Fibroblast of lung (primary cell): ENCODE measurements around the gene TRIP12. TPM values are rescaled to one million over a fixed set of nuclear protein-coding genes. Genes with fewer than 3 reads are reported as not detected.
"Not testable (repeated sequence)": the region's sequence is repeated elsewhere in the genome, so short reads cannot be mapped to it uniquely, and the experiment has no call there.

Experiments used
- DNase-seq, 2 donors: peaks; one replicate each; pipeline versions ENCODE4 v3.0.0 to v3.0.0-alpha.2; 2010; ENCODE audit warnings: low read depth in 2 of 2
- H2AFZ ChIP-seq: 2 replicates; pipeline ENCODE4 v1.5.1; 2012; ENCODE audit warnings: low read length, control low read depth, inconsistent platforms
- H3K27ac ChIP-seq: 2 replicates; pipeline ENCODE4 v1.5.1; 2011; ENCODE audit warnings: low read length, control low read depth; ENCODE audit not compliant: insufficient read depth
- H3K27me3 ChIP-seq: 2 replicates; pipeline ENCODE4 v1.5.1; 2011; ENCODE audit warnings: mild to moderate bottlenecking, low read length; ENCODE audit not compliant: control insufficient read depth, insufficient read depth
- H3K36me3 ChIP-seq: 2 replicates; pipeline ENCODE4 v1.5.1; 2011; ENCODE audit warnings: low read length; ENCODE audit not compliant: control insufficient read depth, insufficient read depth
- H3K4me1 ChIP-seq: 2 replicates; pipeline ENCODE4 v1.5.1; 2011; ENCODE audit warnings: low read length; ENCODE audit not compliant: control insufficient read depth, insufficient read depth; ENCODE audit errors: extremely low read depth
- H3K4me2 ChIP-seq: 2 replicates; pipeline ENCODE4 v1.5.1; 2011; ENCODE audit warnings: low read length, control low read depth; ENCODE audit not compliant: insufficient read depth; ENCODE audit errors: extremely low read depth
- H3K4me3 ChIP-seq, 4 experiments: fragments of 200-600 bp in 1 of 4; sonication (generic) in 1 of 4; replicated peaks in 1 of 4; 2 replicates each; pipeline ENCODE4 v1.5.1; 2011 to 2016; ENCODE audit warnings: low read length in 4 of 4, low read depth in 3 of 4, mild to moderate bottlenecking in 3 of 4, control low read depth in 2 of 4, inconsistent platforms in 1 of 4, mixed read lengths in 1 of 4; ENCODE audit not compliant: insufficient read depth in 1 of 4; ENCODE audit errors: control extremely low read depth in 1 of 4
- H3K79me2 ChIP-seq: 2 replicates; pipeline ENCODE4 v1.5.1; 2012; ENCODE audit warnings: mild to moderate bottlenecking, low read length, inconsistent platforms; ENCODE audit not compliant: control insufficient read depth, insufficient read depth
- H3K9ac ChIP-seq: 2 replicates; pipeline ENCODE4 v1.5.1; 2011; ENCODE audit warnings: mild to moderate bottlenecking, low read length, control low read depth; ENCODE audit not compliant: insufficient read depth
- H3K9me3 ChIP-seq: 2 replicates; pipeline ENCODE4 v1.5.1; 2012; ENCODE audit warnings: low read depth, low read length; ENCODE audit not compliant: control insufficient read depth, insufficient read depth
- H4K20me1 ChIP-seq: 2 replicates; pipeline ENCODE4 v1.5.1; 2011; ENCODE audit warnings: low read length; ENCODE audit not compliant: control insufficient read depth, insufficient read depth; ENCODE audit errors: extremely low read depth
- CTCF ChIP-seq, 2 donors: IDR thresholded peaks in 1 of 2; conservative IDR thresholded peaks in 1 of 2; 1 replicate in 1 of 2; 2 replicates in 1 of 2; pipeline ENCODE4 v1.5.1; 2011 to 2012; ENCODE audit warnings: low read length in 2 of 2, control low read depth in 1 of 2, inconsistent platforms in 1 of 2, low read depth in 1 of 2, mild to moderate bottlenecking in 1 of 2
- EZH2 ChIP-seq: IDR thresholded peaks from 2 replicates; pipeline ENCODE4 v1.5.1; 2012; ENCODE audit warnings: low read length, control low read depth, mild to moderate bottlenecking; ENCODE audit errors: missing control alignments
- polyA plus RNA-seq, 2 donors: library from polyadenylated mRNA; depleted of rRNA in 1 of 2; stranded (reverse) in 1 of 2; unstranded in 1 of 2; fragments of >200 nt; gene quantifications; 2 replicates each; pipeline ENCODE4 v1.2.1, GENCODE V29; 2011 to 2012; ENCODE audit warnings: missing spikeins in 1 of 2
- total RNA-seq: library from RNA; depleted of rRNA; stranded (reverse); fragments of >200 nt; gene quantifications from 2 replicates; pipeline ENCODE4 v1.2.1, GENCODE V29; 2014

The TRIP12 gene
- total and polyA plus RNA-seq, 2 donors (not counting 1 experiment from before 2014, with no cell fraction given) = 122 to 277 TPM

DNA sequence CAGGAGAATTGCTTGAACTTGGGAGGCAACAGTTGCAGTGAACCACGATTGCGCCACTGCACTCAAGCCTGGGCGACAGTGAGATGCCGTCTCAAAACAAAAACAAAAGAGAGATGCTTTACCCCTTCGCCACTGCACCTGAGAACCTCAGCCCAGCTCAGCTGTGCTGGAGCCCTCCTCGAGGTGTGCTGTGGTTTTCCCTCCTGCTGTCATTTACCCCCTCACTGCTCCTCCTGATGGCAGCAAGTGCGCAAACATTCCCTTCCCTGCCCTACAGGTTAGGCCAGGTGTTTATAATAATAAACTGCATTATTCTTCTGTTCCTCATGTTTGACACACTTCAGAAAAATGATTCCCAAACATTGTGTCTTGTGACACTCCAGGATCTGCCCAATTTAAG is 8.8 kb upstream of the TRIP12 start:
- TF ChIP-seq CTCF (conservative IDR thresholded peaks at IDR 0.05 in 1 of 2, IDR thresholded peaks at IDR 0.05 in 1 of 2; ENCODE audit: low read depth in 1 of 2, low read length in 2 of 2) (no peak), EZH2 (no peak)
- no peak overlapping the region for H3K9ac ChIP-seq
- H3K79me2 ChIP-seq = no peaks in the 10 kb centered on the region
- no peaks in the 10 kb centered on the region for H4K20me1 ChIP-seq
- no peak overlapping the region for H3K27ac ChIP-seq
- no peak overlapping the region for H3K4me3 ChIP-seq
- DNase-seq = no peak
- no peaks in the 10 kb centered on the region for H3K9me3 ChIP-seq
- no peak overlapping the region for H2AFZ ChIP-seq
- H3K4me2 ChIP-seq = no peak overlapping the region
- peaks cover 8% of the 10 kb centered on the region for H3K4me1 ChIP-seq
- no peaks in the 10 kb centered on the region for H3K27me3 ChIP-seq
- no peaks in the 10 kb centered on the region for H3K36me3 ChIP-seq

GRCh38 chr2:229927817-229928321 is 6.1 kb upstream of the TRIP12 start:
- H3K9me3 ChIP-seq = no peaks in the 10 kb centered on the region
- no peak overlapping the region for H3K4me3 ChIP-seq
- no peaks in the 10 kb centered on the region for H3K36me3 ChIP-seq
- H2AFZ ChIP-seq = no peak overlapping the region
- peaks cover 4% of the 10 kb centered on the region for H3K79me2 ChIP-seq
- no peaks in the 10 kb centered on the region for H3K27me3 ChIP-seq
- H3K27ac ChIP-seq = no peak overlapping the region
- peak overlapping the region; percentile 48 for H3K4me2 ChIP-seq
- TF ChIP-seq EZH2 (no peak), CTCF (conservative IDR thresholded peaks at IDR 0.05 in 1 of 2, IDR thresholded peaks at IDR 0.05 in 1 of 2; ENCODE audit: low read depth in 1 of 2, low read length in 2 of 2) (no peak)
- H3K9ac ChIP-seq = no peak overlapping the region
- DNase-seq = peak; percentile 29 to 49
- no peaks in the 10 kb centered on the region for H4K20me1 ChIP-seq
- peaks cover 8% of the 10 kb centered on the region for H3K4me1 ChIP-seq

GRCh38 chr2:229925201-229925600 is 3.4 kb upstream of the TRIP12 start:
- Histone ChIP-seq H3K4me1 (peaks cover 8% of the 10 kb centered on the region), H4K20me1 (no peaks in the 10 kb centered on the region), H3K4me3 (no peak overlapping the region), H3K36me3 (no peaks in the 10 kb centered on the region), H3K27me3 (no peaks in the 10 kb centered on the region), H3K79me2 (peaks cover 18% of the 10 kb centered on the region), H3K4me2 (no peak overlapping the region), H3K9me3 (no peaks in the 10 kb centered on the region), H2AFZ (no peak overlapping the region), H3K9ac (no peak overlapping the region), H3K27ac (no peak overlapping the region)
- DNase-seq = no peak
- no peak for TF ChIP-seq CTCF (conservative IDR thresholded peaks at IDR 0.05 in 1 of 2, IDR thresholded peaks at IDR 0.05 in 1 of 2; ENCODE audit: low read depth in 1 of 2, low read length in 2 of 2)
- TF ChIP-seq EZH2 = no peak

DNA sequence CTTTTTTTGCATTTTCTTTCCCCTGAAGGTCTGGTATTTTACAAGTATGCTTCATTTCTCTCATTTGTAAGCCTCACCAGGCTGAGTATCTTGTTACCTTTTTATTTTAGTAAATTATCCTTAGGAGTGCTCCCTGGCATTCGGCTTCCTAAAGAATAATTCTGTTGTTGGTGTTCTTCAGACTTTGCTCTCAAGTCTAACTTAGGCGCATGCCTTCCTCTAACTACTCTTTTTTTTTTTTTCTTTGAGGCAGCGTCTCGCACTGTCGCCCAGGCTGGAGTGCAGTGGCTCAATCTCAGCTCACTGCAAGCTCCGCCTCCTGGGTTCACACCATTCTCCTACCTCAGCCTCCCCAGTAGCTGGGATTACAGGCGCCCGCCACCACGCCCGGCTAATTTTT is 2.7 kb upstream of the TRIP12 start:
- not testable (repeated sequence) for H3K9ac ChIP-seq, H3K9me3 ChIP-seq, DNase-seq, H4K20me1 ChIP-seq, H3K27ac ChIP-seq, H3K4me1 ChIP-seq, H3K4me3 ChIP-seq, H3K36me3 ChIP-seq, H2AFZ ChIP-seq, H3K27me3 ChIP-seq, H3K4me2 ChIP-seq
- peaks cover 25% of the 10 kb centered on the region for H3K79me2 ChIP-seq
